ENCODE data around the gene DYNLRB1.

Gene DYNLRB1

GRCh38 chr20:34506480-34506879, 9.7 kb upstream of the DYNLRB1 start:
- H3K27ac ChIP-seq: no peak overlapping the region
- TF ChIP-seq CTCF (conservative IDR thresholded peaks at IDR 0.05): no peak

GRCh38 chr20:34507702-34508413, 8.4 kb upstream of the DYNLRB1 start:
- TF ChIP-seq CTCF (conservative IDR thresholded peaks at IDR 0.05): no peak
- H3K27ac ChIP-seq: no peak overlapping the region

- H3K27ac ChIP-seq: no peak overlapping the region
- TF ChIP-seq CTCF (conservative IDR thresholded peaks at IDR 0.05): no peak
Measured at GRCh38 chr20:34510575-34510974, 5.6 kb upstream of the DYNLRB1 start.

- H3K27ac ChIP-seq: no peak overlapping the region
- TF ChIP-seq CTCF (conservative IDR thresholded peaks at IDR 0.05): no peak
Measured at GRCh38 chr20:34511891-34512265, 4.3 kb upstream of the DYNLRB1 start.

GRCh38 chr20:34512266-34512954, 3.8 kb upstream of the DYNLRB1 start:
- no peak for TF ChIP-seq CTCF (conservative IDR thresholded peaks at IDR 0.05)
- H3K27ac ChIP-seq: no peak overlapping the region

- no peak overlapping the region for H3K27ac ChIP-seq
- TF ChIP-seq CTCF (conservative IDR thresholded peaks at IDR 0.05): no peak
Measured at GRCh38 chr20:34512955-34513419, 3.2 kb upstream of the DYNLRB1 start.

- peak overlapping the region; percentile 97 for H3K27ac ChIP-seq
Measured at GRCh38 chr20:34514034-34514433, 2.2 kb upstream of the DYNLRB1 start.

GRCh38 chr20:34514897-34515483, 1.2 kb upstream of the DYNLRB1 start:
- TF ChIP-seq CTCF (conservative IDR thresholded peaks at IDR 0.05): no peak
- H3K27ac ChIP-seq: peak overlapping the region; percentile 97

All from VCaP (cell line).